ENCODE measurements around the gene ERBB3. TPM values are rescaled to one million over a fixed set of nuclear protein-coding genes. Genes with fewer than 3 reads are reported as not detected.
A peak's percentile ranks its signal among the peaks of the same experiment; 100 is the strongest.

The ERBB3 gene
- total RNA-seq, 1 donor from 2014 or later = 3.8 TPM

- H3K4me1 ChIP-seq (ENCODE audit: insufficient read depth, low read length) = peaks cover 24% of the 10 kb centered on the region
- Mint-ChIP-seq H3K36me3 (ENCODE audit: low read depth, unreplicated experiment) (peaks cover 12% of the 10 kb centered on the region), H3K4me1 (ENCODE audit: low read depth, unreplicated experiment) (peaks cover 7% of the 10 kb centered on the region), H3K9me3 (ENCODE audit: unreplicated experiment) (no peaks in the 10 kb centered on the region), H3K27ac (ENCODE audit: unreplicated experiment) (peak overlapping the region; percentile 92), H3K27me3 (ENCODE audit: low read depth, unreplicated experiment) (no peaks in the 10 kb centered on the region), H3K4me3 (ENCODE audit: unreplicated experiment) (peak overlapping the region; percentile 90)
- DNase-seq (ENCODE audit: low read depth) (no peak), FAIRE-seq (no peak)
- H3K27ac ChIP-seq (ENCODE audit: low read depth, low read length) = peak overlapping the region; percentile 68
- H2AFZ ChIP-seq (ENCODE audit: low read depth, low read length) = peak overlapping the region; percentile 72
- peaks cover 20% of the 10 kb centered on the region for H3K79me2 ChIP-seq (ENCODE audit: insufficient read depth, low read length)
- no peaks in the 10 kb centered on the region for H3K9me3 ChIP-seq (ENCODE audit: insufficient read depth, low read depth, low read length)
- peak overlapping the region; percentile 95 for H3K9ac ChIP-seq (ENCODE audit: low read length)
- no peaks in the 10 kb centered on the region for H3K27me3 ChIP-seq (ENCODE audit: insufficient read depth, low read length)
- TF ChIP-seq CTCF (IDR thresholded peaks at IDR 0.05; ENCODE audit: insufficient read depth, low read depth, low read length) (peak; percentile 27), EZH2 (IDR thresholded peaks at IDR 0.05; ENCODE audit: insufficient read depth, low read length) (no peak)
- peak overlapping the region; percentile 96 for H3K4me2 ChIP-seq (ENCODE audit: low read length)
- peaks cover 3% of the 10 kb centered on the region for H3K36me3 ChIP-seq (ENCODE audit: insufficient read depth, low read length)
- peak overlapping the region; percentile 87 for H3K4me3 ChIP-seq (ENCODE audit: insufficient read depth, low read depth, low read length)
- H4K20me1 ChIP-seq (ENCODE audit: insufficient read depth, low read length) = no peaks in the 10 kb centered on the region
Observed at GRCh38 chr12:56151672-56152131, 71.7 kb downstream of the ERBB3 start.

GRCh38 chr12:56152132-56152755 is 72.3 kb downstream of the ERBB3 start, which contains the start of gene MYL6B:
Gene MYL6B (plus strand): TSS chr12:56152587. CDS start chr12:56153919, 1,332 bp downstream.
- FAIRE-seq = no peak
- TF ChIP-seq EZH2 (IDR thresholded peaks at IDR 0.05; ENCODE audit: insufficient read depth, low read length) = no peak
- TF ChIP-seq CTCF (IDR thresholded peaks at IDR 0.05; ENCODE audit: insufficient read depth, low read depth, low read length) = no peak
- DNase-seq (ENCODE audit: low read depth) = peak; percentile 78
- Histone ChIP-seq H3K4me1 (ENCODE audit: insufficient read depth, low read length) (peaks cover 29% of the 10 kb centered on the region), H3K79me2 (ENCODE audit: insufficient read depth, low read length) (peaks cover 20% of the 10 kb centered on the region), H3K27me3 (ENCODE audit: insufficient read depth, low read length) (no peaks in the 10 kb centered on the region), H4K20me1 (ENCODE audit: insufficient read depth, low read length) (no peaks in the 10 kb centered on the region), H3K27ac (ENCODE audit: low read depth, low read length) (peak within 1 kb of the TSS; percentile 68), H3K4me3 (ENCODE audit: insufficient read depth, low read depth, low read length) (peak within 1 kb of the TSS; percentile 87), H3K9ac (ENCODE audit: low read length) (peak within 1 kb of the TSS; percentile 95), H3K9me3 (ENCODE audit: insufficient read depth, low read depth, low read length) (no peaks in the 10 kb centered on the region), H3K4me2 (ENCODE audit: low read length) (peak within 1 kb of the TSS; percentile 96), H2AFZ (ENCODE audit: low read depth, low read length) (peak within 1 kb of the TSS; percentile 82), H3K36me3 (ENCODE audit: insufficient read depth, low read length) (peaks cover 3% of the 10 kb centered on the region)
- Mint-ChIP-seq H3K36me3 (ENCODE audit: low read depth, unreplicated experiment) (peaks cover 13% of the 10 kb centered on the region), H3K4me1 (ENCODE audit: low read depth, unreplicated experiment) (peaks cover 6% of the 10 kb centered on the region), H3K27me3 (ENCODE audit: low read depth, unreplicated experiment) (no peaks in the 10 kb centered on the region), H3K9me3 (ENCODE audit: unreplicated experiment) (no peaks in the 10 kb centered on the region), H3K4me3 (ENCODE audit: unreplicated experiment) (peak within 1 kb of the TSS; percentile 90), H3K27ac (ENCODE audit: unreplicated experiment) (peak within 1 kb of the TSS; percentile 92)

Other genes starting within 250 kb of the ERBB3 start
- gene MMP19, start 237.2 kb upstream of the ERBB3 start, total RNA-seq = 3.6 and 4.7 TPM in 2 replicates
- gene PYM1, start 152.3 kb upstream of the ERBB3 start, total RNA-seq = 31.5 and 33.6 TPM in 2 replicates
- 108 and 118 TPM in 2 replicates for gene DGKA, start 149.0 kb upstream of the ERBB3 start, total RNA-seq
- gene PMEL, start 114.1 kb upstream of the ERBB3 start, total RNA-seq = 3.9 and 13.8 TPM in 2 replicates
- gene CDK2, start 113.3 kb upstream of the ERBB3 start, total RNA-seq = 37.8 and 44.3 TPM in 2 replicates
- gene RAB5B, start 106.1 kb upstream of the ERBB3 start, total RNA-seq = 110 and 127 TPM in 2 replicates
- 13.6 and 14.3 TPM in 2 replicates for gene SUOX, start 82.9 kb upstream of the ERBB3 start, total RNA-seq
- gene IKZF4, start 59.1 kb upstream of the ERBB3 start, total RNA-seq = 5.6 and 6.9 TPM in 2 replicates
- 39.4 and 45.9 TPM in 2 replicates for gene RPS26, start 38.2 kb upstream of the ERBB3 start, total RNA-seq
- 124 and 130 TPM in 2 replicates for gene PA2G4, start 24.4 kb downstream of the ERBB3 start, total RNA-seq
- 3,078 and 3,088 TPM in 2 replicates for gene RPL41, start 36.5 kb downstream of the ERBB3 start, total RNA-seq
- gene ZC3H10, start 38.1 kb downstream of the ERBB3 start, total RNA-seq = 4.1 and 4.2 TPM in 2 replicates
- 138 and 142 TPM in 2 replicates for gene ESYT1, start 48.1 kb downstream of the ERBB3 start, total RNA-seq
- gene MYL6B, start 72.4 kb downstream of the ERBB3 start, total RNA-seq = 110 and 118 TPM in 2 replicates
- 2,485 and 2,685 TPM in 2 replicates for gene MYL6, start 78.2 kb downstream of the ERBB3 start, total RNA-seq
- 57.5 and 57.6 TPM in 2 replicates for gene SMARCC2, start 109.3 kb downstream of the ERBB3 start, total RNA-seq
- 85.8 and 85.9 TPM in 2 replicates for gene RNF41, start 141.8 kb downstream of the ERBB3 start, total RNA-seq
- 29.1 and 29.9 TPM in 2 replicates for gene NABP2, start 144.2 kb downstream of the ERBB3 start, total RNA-seq
- 0.39 TPM in 1 of 2 replicates, not detected in the other for gene SLC39A5, start 149.9 kb downstream of the ERBB3 start, total RNA-seq
- gene ANKRD52, start 178.2 kb downstream of the ERBB3 start, total RNA-seq = 98.4 and 105 TPM in 2 replicates
- gene COQ10A, start 186.8 kb downstream of the ERBB3 start, total RNA-seq = 6.7 and 9.3 TPM in 2 replicates
- gene CS, start 220.2 kb downstream of the ERBB3 start, total RNA-seq = 171 and 212 TPM in 2 replicates
- 187 and 202 TPM in 2 replicates for gene CNPY2, start 235.8 kb downstream of the ERBB3 start, total RNA-seq